HEK293 (cell line): ENCODE measurements around the gene MDM2.

Experiments
- GLIS1 ChIP-seq: fragments of 450-650 bp; formaldehyde crosslinking; IDR thresholded peaks from 2 replicates; pipeline ENCODE4 v1.5.1; 2016; ENCODE audit warnings: missing biosample characterization, missing genetic modification characterization
- KLF10 ChIP-seq: fragments of 450-650 bp; IDR thresholded peaks from 2 replicates; pipeline ENCODE4 v1.5.1; 2018; ENCODE audit warnings: missing biosample characterization, mild to moderate bottlenecking, missing genetic modification characterization
- KLF8 ChIP-seq: fragments of 450-650 bp; formaldehyde crosslinking; IDR thresholded peaks from 2 replicates; pipeline ENCODE4 v1.5.1; 2016; ENCODE audit warnings: missing biosample characterization, missing genetic modification characterization
- MYNN ChIP-seq: fragments of 450-650 bp; formaldehyde crosslinking; IDR thresholded peaks from 2 replicates; pipeline ENCODE4 v1.5.1; 2016; ENCODE audit warnings: missing biosample characterization, missing genetic modification characterization, borderline replicate concordance
- WT1 ChIP-seq: fragments of 450-650 bp; formaldehyde crosslinking; IDR thresholded peaks from 2 replicates; pipeline ENCODE4 v1.5.1; 2016; ENCODE audit warnings: missing biosample characterization, missing genetic modification characterization
- ZBTB8A ChIP-seq: fragments of 450-650 bp; formaldehyde crosslinking; IDR thresholded peaks from 2 replicates; pipeline ENCODE4 v1.5.1; 2016; ENCODE audit warnings: missing biosample characterization, missing genetic modification characterization
- ZIC2 ChIP-seq: fragments of 450-650 bp; formaldehyde crosslinking; IDR thresholded peaks from 2 replicates; pipeline ENCODE4 v1.5.1; 2016; ENCODE audit warnings: missing biosample characterization, missing genetic modification characterization
- ZNF2 ChIP-seq: fragments of 450-650 bp; formaldehyde crosslinking; IDR thresholded peaks from 2 replicates; pipeline ENCODE4 v1.5.1; 2016; ENCODE audit warnings: missing biosample characterization, missing genetic modification characterization
- ZNF423 ChIP-seq: fragments of 450-650 bp; formaldehyde crosslinking; IDR thresholded peaks from 2 replicates; pipeline ENCODE4 v1.5.1; 2016; ENCODE audit warnings: missing biosample characterization, missing genetic modification characterization
- ZNF433 ChIP-seq: fragments of 450-650 bp; formaldehyde crosslinking; IDR thresholded peaks from 2 replicates; pipeline ENCODE4 v1.5.1; 2016; ENCODE audit warnings: missing biosample characterization, missing genetic modification characterization, low read depth
- ZNF600 ChIP-seq: fragments of 450-650 bp; formaldehyde crosslinking; IDR thresholded peaks from 2 replicates; pipeline ENCODE4 v1.5.1; 2016; ENCODE audit warnings: missing biosample characterization, missing genetic modification characterization
- ZSCAN16 ChIP-seq: fragments of 450-650 bp; formaldehyde crosslinking; IDR thresholded peaks from 2 replicates; pipeline ENCODE4 v1.5.1; 2016; ENCODE audit warnings: missing biosample characterization, missing genetic modification characterization
- TF ChIP-seq, protein P1 (sequence below): fragments of 450-650 bp; formaldehyde crosslinking; IDR thresholded peaks from 2 replicates; pipeline ENCODE4 v1.5.1; 2016; ENCODE audit warnings: missing biosample characterization, missing genetic modification characterization
- TF ChIP-seq, protein P2 (sequence below): fragments of 450-650 bp; formaldehyde crosslinking; conservative IDR thresholded peaks from 2 replicates; pipeline ENCODE4 v1.5.1; 2016; ENCODE audit warnings: low read depth, missing biosample characterization, missing genetic modification characterization
- TF ChIP-seq, protein P3 (sequence below): fragments of 450-650 bp; formaldehyde crosslinking; IDR thresholded peaks from 2 replicates; pipeline ENCODE4 v1.5.1; 2016; ENCODE audit warnings: missing biosample characterization, missing genetic modification characterization
- TF ChIP-seq, protein P4 (sequence below): fragments of 450-650 bp; formaldehyde crosslinking; IDR thresholded peaks from 2 replicates; pipeline ENCODE4 v1.5.1; 2016; ENCODE audit warnings: missing biosample characterization, missing genetic modification characterization
- TF ChIP-seq, protein P5 (sequence below): fragments of 450-650 bp; formaldehyde crosslinking; optimal IDR thresholded peaks from 2 replicates; pipeline ENCODE3; 2016; ENCODE audit warnings: missing biosample characterization, mild to moderate bottlenecking, missing genetic modification characterization
- TF ChIP-seq, protein P6 (sequence below): fragments of 450-650 bp; formaldehyde crosslinking; IDR thresholded peaks from 2 replicates; pipeline ENCODE4 v1.5.1; 2017; ENCODE audit warnings: missing biosample characterization, mild to moderate bottlenecking, missing genetic modification characterization, moderate library complexity
- TF ChIP-seq, protein P7 (sequence below): fragments of 450-650 bp; formaldehyde crosslinking; IDR thresholded peaks from 2 replicates; pipeline ENCODE4 v1.5.1; 2017; ENCODE audit warnings: missing biosample characterization, missing genetic modification characterization
- TF ChIP-seq, protein P8 (sequence below): fragments of 450-650 bp; formaldehyde crosslinking; IDR thresholded peaks from 2 replicates; pipeline ENCODE4 v1.5.1; 2016; ENCODE audit warnings: missing biosample characterization, missing genetic modification characterization

MDM2 gene

DNA sequence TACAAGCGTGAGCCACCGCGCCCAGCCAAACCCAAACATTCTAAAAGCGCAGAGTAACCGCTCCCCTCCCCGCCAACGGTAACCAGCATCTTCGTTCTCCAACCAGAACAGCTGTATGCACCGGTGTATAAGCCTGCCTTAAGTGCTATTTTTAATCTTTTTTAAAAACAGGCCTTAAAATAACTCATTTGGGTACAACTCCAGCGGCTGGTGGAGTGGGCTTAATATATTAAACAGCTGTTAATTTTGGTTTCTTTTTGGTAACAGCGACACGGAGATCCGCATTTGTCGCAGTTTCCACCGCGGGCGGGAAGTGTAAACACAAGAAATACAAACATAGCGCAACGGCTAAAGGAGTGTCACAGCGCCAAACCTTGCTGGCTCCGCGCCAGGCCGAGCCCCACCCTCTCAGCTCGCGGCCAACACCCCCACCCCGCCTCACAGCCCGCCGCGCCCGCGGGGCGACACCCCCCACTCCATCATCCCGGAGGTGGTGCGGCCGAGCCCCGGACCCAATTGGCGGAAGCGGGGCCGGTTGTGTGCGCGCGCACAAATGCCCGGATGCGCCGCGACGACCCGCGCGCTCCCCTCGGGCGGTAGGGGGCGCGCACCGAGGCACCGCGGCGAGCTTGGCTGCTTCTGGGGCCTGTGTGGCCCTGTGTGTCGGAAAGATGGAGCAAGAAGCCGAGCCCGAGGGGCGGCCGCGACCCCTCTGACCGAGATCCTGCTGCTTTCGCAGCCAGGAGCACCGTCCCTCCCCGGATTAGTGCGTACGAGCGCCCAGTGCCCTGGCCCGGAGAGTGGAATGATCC, at the start of gene MDM2 (continued):
- TF ChIP-seq MYNN (no peak), GLIS1 (tag by site-specific recombination) (peak; percentile 47; the same call in 1 of the 2 replicates), ZNF433 (tag by site-specific recombination) (no peak), ZNF423 (peak; percentile 25), ZNF600 (tag by site-specific recombination) (peak; percentile 89), ZSCAN16 (no peak), ZIC2 (tag by site-specific recombination) (peak; percentile 52), ZNF2 (tag by site-specific recombination) (peak; percentile 78), KLF10 (tag by site-specific recombination) (peak; percentile 100), KLF8 (tag by site-specific recombination) (peak; percentile 95), ZBTB8A (tag by site-specific recombination) (peak; percentile 96), WT1 (tag by site-specific recombination) (peak; percentile 43; the same call in 1 of the 2 replicates)
- TF ChIP-seq, protein P1, sequence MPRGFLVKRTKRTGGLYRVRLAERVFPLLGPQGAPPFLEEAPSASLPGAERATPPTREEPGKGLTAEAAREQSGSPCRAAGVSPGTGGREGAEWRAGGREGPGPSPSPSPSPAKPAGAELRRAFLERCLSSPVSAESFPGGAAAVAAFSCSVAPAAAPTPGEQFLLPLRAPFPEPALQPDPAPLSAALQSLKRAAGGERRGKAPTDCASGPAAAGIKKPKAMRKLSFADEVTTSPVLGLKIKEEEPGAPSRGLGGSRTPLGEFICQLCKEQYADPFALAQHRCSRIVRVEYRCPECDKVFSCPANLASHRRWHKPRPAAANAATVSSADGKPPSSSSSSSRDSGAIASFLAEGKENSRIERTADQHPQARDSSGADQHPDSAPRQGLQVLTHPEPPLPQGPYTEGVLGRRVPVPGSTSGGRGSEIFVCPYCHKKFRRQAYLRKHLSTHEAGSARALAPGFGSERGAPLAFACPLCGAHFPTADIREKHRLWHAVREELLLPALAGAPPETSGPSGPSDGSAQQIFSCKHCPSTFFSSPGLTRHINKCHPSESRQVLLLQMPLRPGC (tag by site-specific recombination): peak; percentile 70
- TF ChIP-seq, protein P2, sequence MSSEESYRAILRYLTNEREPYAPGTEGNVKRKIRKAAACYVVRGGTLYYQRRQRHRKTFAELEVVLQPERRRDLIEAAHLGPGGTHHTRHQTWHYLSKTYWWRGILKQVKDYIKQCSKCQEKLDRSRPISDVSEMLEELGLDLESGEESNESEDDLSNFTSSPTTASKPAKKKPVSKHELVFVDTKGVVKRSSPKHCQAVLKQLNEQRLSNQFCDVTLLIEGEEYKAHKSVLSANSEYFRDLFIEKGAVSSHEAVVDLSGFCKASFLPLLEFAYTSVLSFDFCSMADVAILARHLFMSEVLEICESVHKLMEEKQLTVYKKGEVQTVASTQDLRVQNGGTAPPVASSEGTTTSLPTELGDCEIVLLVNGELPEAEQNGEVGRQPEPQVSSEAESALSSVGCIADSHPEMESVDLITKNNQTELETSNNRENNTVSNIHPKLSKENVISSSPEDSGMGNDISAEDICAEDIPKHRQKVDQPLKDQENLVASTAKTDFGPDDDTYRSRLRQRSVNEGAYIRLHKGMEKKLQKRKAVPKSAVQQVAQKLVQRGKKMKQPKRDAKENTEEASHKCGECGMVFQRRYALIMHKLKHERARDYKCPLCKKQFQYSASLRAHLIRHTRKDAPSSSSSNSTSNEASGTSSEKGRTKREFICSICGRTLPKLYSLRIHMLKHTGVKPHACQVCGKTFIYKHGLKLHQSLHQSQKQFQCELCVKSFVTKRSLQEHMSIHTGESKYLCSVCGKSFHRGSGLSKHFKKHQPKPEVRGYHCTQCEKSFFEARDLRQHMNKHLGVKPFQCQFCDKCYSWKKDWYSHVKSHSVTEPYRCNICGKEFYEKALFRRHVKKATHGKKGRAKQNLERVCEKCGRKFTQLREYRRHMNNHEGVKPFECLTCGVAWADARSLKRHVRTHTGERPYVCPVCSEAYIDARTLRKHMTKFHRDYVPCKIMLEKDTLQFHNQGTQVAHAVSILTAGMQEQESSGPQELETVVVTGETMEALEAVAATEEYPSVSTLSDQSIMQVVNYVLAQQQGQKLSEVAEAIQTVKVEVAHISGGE (tag by site-specific recombination): peak; percentile 84
- TF ChIP-seq, protein P3, sequence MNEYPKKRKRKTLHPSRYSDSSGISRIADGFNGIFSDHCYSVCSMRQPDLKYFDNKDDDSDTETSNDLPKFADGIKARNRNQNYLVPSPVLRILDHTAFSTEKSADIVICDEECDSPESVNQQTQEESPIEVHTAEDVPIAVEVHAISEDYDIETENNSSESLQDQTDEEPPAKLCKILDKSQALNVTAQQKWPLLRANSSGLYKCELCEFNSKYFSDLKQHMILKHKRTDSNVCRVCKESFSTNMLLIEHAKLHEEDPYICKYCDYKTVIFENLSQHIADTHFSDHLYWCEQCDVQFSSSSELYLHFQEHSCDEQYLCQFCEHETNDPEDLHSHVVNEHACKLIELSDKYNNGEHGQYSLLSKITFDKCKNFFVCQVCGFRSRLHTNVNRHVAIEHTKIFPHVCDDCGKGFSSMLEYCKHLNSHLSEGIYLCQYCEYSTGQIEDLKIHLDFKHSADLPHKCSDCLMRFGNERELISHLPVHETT (tag by site-specific recombination): 0 out of 2 replicates have a peak, but pooled peaks have one; percentile 13
- TF ChIP-seq, protein P4, sequence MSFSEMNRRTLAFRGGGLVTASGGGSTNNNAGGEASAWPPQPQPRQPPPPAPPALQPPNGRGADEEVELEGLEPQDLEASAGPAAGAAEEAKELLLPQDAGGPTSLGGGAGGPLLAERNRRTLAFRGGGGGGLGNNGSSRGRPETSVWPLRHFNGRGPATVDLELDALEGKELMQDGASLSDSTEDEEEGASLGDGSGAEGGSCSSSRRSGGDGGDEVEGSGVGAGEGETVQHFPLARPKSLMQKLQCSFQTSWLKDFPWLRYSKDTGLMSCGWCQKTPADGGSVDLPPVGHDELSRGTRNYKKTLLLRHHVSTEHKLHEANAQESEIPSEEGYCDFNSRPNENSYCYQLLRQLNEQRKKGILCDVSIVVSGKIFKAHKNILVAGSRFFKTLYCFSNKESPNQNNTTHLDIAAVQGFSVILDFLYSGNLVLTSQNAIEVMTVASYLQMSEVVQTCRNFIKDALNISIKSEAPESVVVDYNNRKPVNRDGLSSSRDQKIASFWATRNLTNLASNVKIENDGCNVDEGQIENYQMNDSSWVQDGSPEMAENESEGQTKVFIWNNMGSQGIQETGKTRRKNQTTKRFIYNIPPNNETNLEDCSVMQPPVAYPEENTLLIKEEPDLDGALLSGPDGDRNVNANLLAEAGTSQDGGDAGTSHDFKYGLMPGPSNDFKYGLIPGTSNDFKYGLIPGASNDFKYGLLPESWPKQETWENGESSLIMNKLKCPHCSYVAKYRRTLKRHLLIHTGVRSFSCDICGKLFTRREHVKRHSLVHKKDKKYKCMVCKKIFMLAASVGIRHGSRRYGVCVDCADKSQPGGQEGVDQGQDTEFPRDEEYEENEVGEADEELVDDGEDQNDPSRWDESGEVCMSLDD (tag by site-specific recombination): peak; percentile 95
- TF ChIP-seq, protein P5, sequence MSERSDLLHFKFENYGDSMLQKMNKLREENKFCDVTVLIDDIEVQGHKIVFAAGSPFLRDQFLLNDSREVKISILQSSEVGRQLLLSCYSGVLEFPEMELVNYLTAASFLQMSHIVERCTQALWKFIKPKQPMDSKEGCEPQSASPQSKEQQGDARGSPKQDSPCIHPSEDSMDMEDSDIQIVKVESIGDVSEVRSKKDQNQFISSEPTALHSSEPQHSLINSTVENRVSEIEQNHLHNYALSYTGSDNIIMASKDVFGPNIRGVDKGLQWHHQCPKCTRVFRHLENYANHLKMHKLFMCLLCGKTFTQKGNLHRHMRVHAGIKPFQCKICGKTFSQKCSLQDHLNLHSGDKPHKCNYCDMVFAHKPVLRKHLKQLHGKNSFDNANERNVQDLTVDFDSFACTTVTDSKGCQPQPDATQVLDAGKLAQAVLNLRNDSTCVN (tag by site-specific recombination): peak; percentile 99
- TF ChIP-seq, protein P6, sequence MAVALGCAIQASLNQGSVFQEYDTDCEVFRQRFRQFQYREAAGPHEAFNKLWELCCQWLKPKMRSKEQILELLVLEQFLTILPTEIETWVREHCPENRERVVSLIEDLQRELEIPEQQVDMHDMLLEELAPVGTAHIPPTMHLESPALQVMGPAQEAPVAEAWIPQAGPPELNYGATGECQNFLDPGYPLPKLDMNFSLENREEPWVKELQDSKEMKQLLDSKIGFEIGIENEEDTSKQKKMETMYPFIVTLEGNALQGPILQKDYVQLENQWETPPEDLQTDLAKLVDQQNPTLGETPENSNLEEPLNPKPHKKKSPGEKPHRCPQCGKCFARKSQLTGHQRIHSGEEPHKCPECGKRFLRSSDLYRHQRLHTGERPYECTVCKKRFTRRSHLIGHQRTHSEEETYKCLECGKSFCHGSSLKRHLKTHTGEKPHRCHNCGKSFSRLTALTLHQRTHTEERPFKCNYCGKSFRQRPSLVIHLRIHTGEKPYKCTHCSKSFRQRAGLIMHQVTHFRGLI: peak; percentile 97
- TF ChIP-seq, protein P7, sequence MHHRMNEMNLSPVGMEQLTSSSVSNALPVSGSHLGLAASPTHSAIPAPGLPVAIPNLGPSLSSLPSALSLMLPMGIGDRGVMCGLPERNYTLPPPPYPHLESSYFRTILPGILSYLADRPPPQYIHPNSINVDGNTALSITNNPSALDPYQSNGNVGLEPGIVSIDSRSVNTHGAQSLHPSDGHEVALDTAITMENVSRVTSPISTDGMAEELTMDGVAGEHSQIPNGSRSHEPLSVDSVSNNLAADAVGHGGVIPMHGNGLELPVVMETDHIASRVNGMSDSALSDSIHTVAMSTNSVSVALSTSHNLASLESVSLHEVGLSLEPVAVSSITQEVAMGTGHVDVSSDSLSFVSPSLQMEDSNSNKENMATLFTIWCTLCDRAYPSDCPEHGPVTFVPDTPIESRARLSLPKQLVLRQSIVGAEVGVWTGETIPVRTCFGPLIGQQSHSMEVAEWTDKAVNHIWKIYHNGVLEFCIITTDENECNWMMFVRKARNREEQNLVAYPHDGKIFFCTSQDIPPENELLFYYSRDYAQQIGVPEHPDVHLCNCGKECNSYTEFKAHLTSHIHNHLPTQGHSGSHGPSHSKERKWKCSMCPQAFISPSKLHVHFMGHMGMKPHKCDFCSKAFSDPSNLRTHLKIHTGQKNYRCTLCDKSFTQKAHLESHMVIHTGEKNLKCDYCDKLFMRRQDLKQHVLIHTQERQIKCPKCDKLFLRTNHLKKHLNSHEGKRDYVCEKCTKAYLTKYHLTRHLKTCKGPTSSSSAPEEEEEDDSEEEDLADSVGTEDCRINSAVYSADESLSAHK (tag by site-specific recombination): peak; percentile 32; the same call in 1 of the 2 replicates
- TF ChIP-seq, protein P8, sequence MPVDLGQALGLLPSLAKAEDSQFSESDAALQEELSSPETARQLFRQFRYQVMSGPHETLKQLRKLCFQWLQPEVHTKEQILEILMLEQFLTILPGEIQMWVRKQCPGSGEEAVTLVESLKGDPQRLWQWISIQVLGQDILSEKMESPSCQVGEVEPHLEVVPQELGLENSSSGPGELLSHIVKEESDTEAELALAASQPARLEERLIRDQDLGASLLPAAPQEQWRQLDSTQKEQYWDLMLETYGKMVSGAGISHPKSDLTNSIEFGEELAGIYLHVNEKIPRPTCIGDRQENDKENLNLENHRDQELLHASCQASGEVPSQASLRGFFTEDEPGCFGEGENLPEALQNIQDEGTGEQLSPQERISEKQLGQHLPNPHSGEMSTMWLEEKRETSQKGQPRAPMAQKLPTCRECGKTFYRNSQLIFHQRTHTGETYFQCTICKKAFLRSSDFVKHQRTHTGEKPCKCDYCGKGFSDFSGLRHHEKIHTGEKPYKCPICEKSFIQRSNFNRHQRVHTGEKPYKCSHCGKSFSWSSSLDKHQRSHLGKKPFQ (tag by site-specific recombination): peak; percentile 25; the same call in 1 of the 2 replicates
